Astrocyte of the spinal cord (primary cell): ENCODE data around the gene UGT1A8.
A peak's percentile ranks its signal among the peaks of the same experiment; 100 is the strongest.

Source experiments
- DNase-seq: peaks from one replicate; pipeline ENCODE4 v3.0.0; 2011; ENCODE audit warnings: low read depth, low spot score
- H3K4me3 ChIP-seq: 2 replicates; pipeline ENCODE4 v1.5.1; 2011; ENCODE audit warnings: low read depth, mild to moderate bottlenecking, low read length, moderate library complexity
- CTCF ChIP-seq: IDR thresholded peaks from 2 replicates; pipeline ENCODE4 v1.5.1; 2012; ENCODE audit warnings: low read depth, mild to moderate bottlenecking, low read length, inconsistent platforms
- in situ Hi-C: cut with HindIII; loops from 2 replicates; pipeline ENCODE4 v1.10.0; 2017; ENCODE audit warnings: low sequenced_read_pairs

UGT1A8 gene

GRCh38 chr2:233674314-233674713 is 56.9 kb downstream of the UGT1A8 start:
- in situ Hi-C loops = no loop called here
- no peak overlapping the region for H3K4me3 ChIP-seq
- DNase-seq = no peak
- TF ChIP-seq CTCF = no peak

GRCh38 chr2:233674995-233675394 is 57.6 kb downstream of the UGT1A8 start:
- no peak overlapping the region for H3K4me3 ChIP-seq
- TF ChIP-seq CTCF = no peak

GRCh38 chr2:233676046-233676445 is 58.6 kb downstream of the UGT1A8 start:
- in situ Hi-C loops = no loop called here
- no peak overlapping the region for H3K4me3 ChIP-seq
- TF ChIP-seq CTCF = no peak
- DNase-seq = peak; percentile 69

More at GRCh38 chr2:233674995-233675394, 57.6 kb downstream of the UGT1A8 start:
- DNase-seq = no peak
- in situ Hi-C loops = no loop called here

- in situ Hi-C loops = no loop called here
- no peak for DNase-seq
These were observed 61.8 kb downstream of the UGT1A8 start for GRCh38 chr2:233679196-233679595.

GRCh38 chr2:233680361-233681045 is 63.1 kb downstream of the UGT1A8 start:
- in situ Hi-C loops = no loop called here
- TF ChIP-seq CTCF = no peak
- no peak overlapping the region for H3K4me3 ChIP-seq
- no peak for DNase-seq

More at GRCh38 chr2:233679196-233679595, 61.8 kb downstream of the UGT1A8 start:
- no peak for TF ChIP-seq CTCF
- no peak overlapping the region for H3K4me3 ChIP-seq

- no peak within 1 kb of the TSS for H3K4me3 ChIP-seq
- DNase-seq = no peak
- in situ Hi-C loops = no loop called here
- TF ChIP-seq CTCF = no peak
These were observed 64.2 kb downstream of the UGT1A8 start, which contains the start of gene UGT1A7 for GRCh38 chr2:233681521-233682099. UGT1A7 (plus strand) TSS chr2:233681901; CDS start chr2:233681938, 37 bp downstream.
